HepG2 (cell line): ENCODE data around the gene CTNNA1.

ENCODE experiments used
- CBX2 ChIP-seq, 2 experiments: fragments of 200-600 bp in 1 of 2; sonication (generic); formaldehyde crosslinking in 1 of 2; IDR thresholded peaks; 2 replicates each; pipeline versions ENCODE4 v1.7.0 to v1.8.1; 2018 to 2022; ENCODE audit warnings: low read depth in 2 of 2, low read length in 1 of 2, mild to moderate bottlenecking in 1 of 2, missing genetic modification reagents in 1 of 2
- FOXJ3 ChIP-seq: sonication (generic); formaldehyde crosslinking; IDR thresholded peaks from 2 replicates; pipeline ENCODE4 v1.4.0; 2020; ENCODE audit warnings: missing genetic modification reagents, mild to moderate bottlenecking, borderline replicate concordance
- GABPB1 ChIP-seq: IDR thresholded peaks from 2 replicates; pipeline ENCODE4 v1.6.1; 2016; ENCODE audit warnings: mild to moderate bottlenecking, missing genetic modification reagents, moderate library complexity, missing compliant biosample characterization
- GTF2F1 ChIP-seq: fragments of 150-350 bp; IDR thresholded peaks from 2 replicates; pipeline ENCODE4 v1.6.1; 2014; ENCODE audit warnings: low read length
- HMG20A ChIP-seq: IDR thresholded peaks from 2 replicates; pipeline ENCODE4 v1.6.1; 2016; ENCODE audit warnings: borderline replicate concordance
- NR2C2 ChIP-seq: sonication (generic); formaldehyde crosslinking; IDR thresholded peaks from 2 replicates; pipeline ENCODE4 v1.4.0; 2020; ENCODE audit warnings: missing genetic modification reagents, mild to moderate bottlenecking, moderate library complexity, borderline replicate concordance
- NR3C1 ChIP-seq: sonication (generic); formaldehyde crosslinking; IDR thresholded peaks from 2 replicates; pipeline ENCODE4 v1.4.0; 2020; ENCODE audit warnings: missing genetic modification reagents
- PAX8 ChIP-seq: sonication (generic); formaldehyde crosslinking; IDR thresholded peaks from 2 replicates; pipeline ENCODE4 v1.8.0; 2022; ENCODE audit warnings: mild to moderate bottlenecking, missing genetic modification reagents, borderline replicate concordance
- POLR2A ChIP-seq, 2 experiments: IDR thresholded peaks; 2 replicates each; pipeline ENCODE4 v1.6.1; 2011; ENCODE audit warnings: low read depth in 2 of 2, low read length in 2 of 2, mild to moderate bottlenecking in 1 of 2, moderate library complexity in 1 of 2; ENCODE audit not compliant: insufficient read depth in 1 of 2
- REST ChIP-seq, 2 experiments: IDR thresholded peaks; 2 replicates each; pipeline ENCODE4 v1.6.1; 2011 to 2012; ENCODE audit warnings: low read length in 2 of 2, borderline replicate concordance in 1 of 2, low read depth in 1 of 2, mild to moderate bottlenecking in 1 of 2, moderate library complexity in 1 of 2
- TF ChIP-seq, protein P1 (sequence below): sonication (generic); formaldehyde crosslinking; IDR thresholded peaks from 2 replicates; pipeline ENCODE4 v1.4.0; 2020; ENCODE audit warnings: missing genetic modification reagents, borderline replicate concordance
- TF ChIP-seq, protein P2 (sequence below): sonication (generic); formaldehyde crosslinking; IDR thresholded peaks from 2 replicates; pipeline ENCODE4 v1.5.0; 2020; ENCODE audit warnings: mild to moderate bottlenecking, missing genetic modification reagents, moderate library complexity

DNA sequence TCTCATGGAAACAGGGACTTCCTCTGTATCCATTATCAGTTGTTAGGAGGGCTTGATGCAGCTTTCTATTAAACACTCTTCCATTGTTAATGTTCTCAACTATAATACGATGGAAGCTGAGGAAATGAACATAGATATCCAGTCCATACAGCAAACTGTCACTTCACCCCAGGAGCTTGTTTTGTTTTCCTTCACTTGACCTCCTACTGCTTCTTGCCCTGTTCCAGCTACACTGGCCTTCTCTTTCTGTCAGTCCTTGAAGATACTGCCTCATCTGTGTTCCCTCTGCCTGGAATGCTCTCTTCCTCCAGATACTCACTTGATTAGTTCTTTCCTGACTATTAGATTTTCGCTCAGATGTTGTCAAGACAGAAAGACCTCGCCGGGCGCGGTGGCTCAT, 17.1 kb downstream of the CTNNA1 start:
- no peak for TF ChIP-seq GABPB1 (CRISPR knock-in tag)
- no peak for TF ChIP-seq NR2C2 (CRISPR knock-in tag)
- TF ChIP-seq HMG20A (CRISPR knock-in tag), result no peak
- TF ChIP-seq PAX8 (CRISPR knock-in tag), result no peak
- TF ChIP-seq, protein P1, sequence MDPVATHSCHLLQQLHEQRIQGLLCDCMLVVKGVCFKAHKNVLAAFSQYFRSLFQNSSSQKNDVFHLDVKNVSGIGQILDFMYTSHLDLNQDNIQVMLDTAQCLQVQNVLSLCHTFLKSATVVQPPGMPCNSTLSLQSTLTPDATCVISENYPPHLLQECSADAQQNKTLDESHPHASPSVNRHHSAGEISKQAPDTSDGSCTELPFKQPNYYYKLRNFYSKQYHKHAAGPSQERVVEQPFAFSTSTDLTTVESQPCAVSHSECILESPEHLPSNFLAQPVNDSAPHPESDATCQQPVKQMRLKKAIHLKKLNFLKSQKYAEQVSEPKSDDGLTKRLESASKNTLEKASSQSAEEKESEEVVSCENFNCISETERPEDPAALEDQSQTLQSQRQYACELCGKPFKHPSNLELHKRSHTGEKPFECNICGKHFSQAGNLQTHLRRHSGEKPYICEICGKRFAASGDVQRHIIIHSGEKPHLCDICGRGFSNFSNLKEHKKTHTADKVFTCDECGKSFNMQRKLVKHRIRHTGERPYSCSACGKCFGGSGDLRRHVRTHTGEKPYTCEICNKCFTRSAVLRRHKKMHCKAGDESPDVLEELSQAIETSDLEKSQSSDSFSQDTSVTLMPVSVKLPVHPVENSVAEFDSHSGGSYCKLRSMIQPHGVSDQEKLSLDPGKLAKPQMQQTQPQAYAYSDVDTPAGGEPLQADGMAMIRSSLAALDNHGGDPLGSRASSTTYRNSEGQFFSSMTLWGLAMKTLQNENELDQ, result no peak
- no peak for TF ChIP-seq FOXJ3
- no peak for TF ChIP-seq GTF2F1
- TF ChIP-seq REST (IDR thresholded peaks at IDR 0.05; ENCODE audit: borderline replicate concordance in 1 of 2, low read depth in 1 of 2, low read length in 2 of 2), result no peak
- TF ChIP-seq, protein P2, sequence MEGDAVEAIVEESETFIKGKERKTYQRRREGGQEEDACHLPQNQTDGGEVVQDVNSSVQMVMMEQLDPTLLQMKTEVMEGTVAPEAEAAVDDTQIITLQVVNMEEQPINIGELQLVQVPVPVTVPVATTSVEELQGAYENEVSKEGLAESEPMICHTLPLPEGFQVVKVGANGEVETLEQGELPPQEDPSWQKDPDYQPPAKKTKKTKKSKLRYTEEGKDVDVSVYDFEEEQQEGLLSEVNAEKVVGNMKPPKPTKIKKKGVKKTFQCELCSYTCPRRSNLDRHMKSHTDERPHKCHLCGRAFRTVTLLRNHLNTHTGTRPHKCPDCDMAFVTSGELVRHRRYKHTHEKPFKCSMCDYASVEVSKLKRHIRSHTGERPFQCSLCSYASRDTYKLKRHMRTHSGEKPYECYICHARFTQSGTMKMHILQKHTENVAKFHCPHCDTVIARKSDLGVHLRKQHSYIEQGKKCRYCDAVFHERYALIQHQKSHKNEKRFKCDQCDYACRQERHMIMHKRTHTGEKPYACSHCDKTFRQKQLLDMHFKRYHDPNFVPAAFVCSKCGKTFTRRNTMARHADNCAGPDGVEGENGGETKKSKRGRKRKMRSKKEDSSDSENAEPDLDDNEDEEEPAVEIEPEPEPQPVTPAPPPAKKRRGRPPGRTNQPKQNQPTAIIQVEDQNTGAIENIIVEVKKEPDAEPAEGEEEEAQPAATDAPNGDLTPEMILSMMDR (CRISPR knock-in tag), result no peak
- no peak for TF ChIP-seq NR3C1
- no peak for TF ChIP-seq CBX2 (IDR thresholded peaks at IDR 0.05; ENCODE audit: low read depth, low read length)
- TF ChIP-seq CBX2 (CRISPR knock-in tag; IDR thresholded peaks at IDR 0.05; ENCODE audit: low read depth), result no peak
- TF ChIP-seq POLR2A (IDR thresholded peaks at IDR 0.05; ENCODE audit: insufficient read depth in 1 of 2, low read depth in 2 of 2, low read length in 2 of 2), result no peak
